ENCODE results near the gene LILRA5.
"Not testable (repeated sequence)": the region's sequence is repeated elsewhere in the genome, so short reads cannot be mapped to it uniquely, and the experiment has no call there.

LILRA5 gene

GRCh38 chr19:54271587-54271986 is 41.4 kb downstream of the LILRA5 start:
- DNase-seq, result not testable (repeated sequence)

- no peak for DNase-seq
Measured at GRCh38 chr19:54271106-54271505, 41.9 kb downstream of the LILRA5 start.

GRCh38 chr19:54268936-54269335 is 44.0 kb downstream of the LILRA5 start:
- DNase-seq, result no peak

GRCh38 chr19:54266133-54266532 is 46.8 kb downstream of the LILRA5 start:
- DNase-seq, result peak; percentile 68

- DNase-seq, result no peak
Measured at GRCh38 chr19:54262470-54262869, 50.5 kb downstream of the LILRA5 start.

- DNase-seq, result no peak
Measured at GRCh38 chr19:54262066-54262465, 50.9 kb downstream of the LILRA5 start.

GRCh38 chr19:54257116-54257480 is 55.9 kb downstream of the LILRA5 start, which contains the start of gene LILRB5:
TSS of gene LILRB5 (minus strand) at chr19:54257273. CDS start at chr19:54257193, 80 bp downstream.
- no peak for DNase-seq
